Esophagus muscularis mucosa (tissue), 4 donors: ENCODE data around the gene CR2. TPM values are rescaled to one million over a fixed set of nuclear protein-coding genes. Genes with fewer than 3 reads are reported as not detected.

Experiments
- DNase-seq: peaks from one replicate; pipeline ENCODE4 v3.0.0-alpha.2; 2017; ENCODE audit errors: extremely low spot score
- H3K27ac ChIP-seq, 4 donors: fragments of 200-600 bp; sonication (generic); replicated peaks in 1 of 4; 1 replicate in 3 of 4; 2 replicates in 1 of 4; pipeline ENCODE4 v1.5.1; 2016 to 2019; ENCODE audit warnings: mild to moderate bottlenecking in 1 of 4
- H3K27me3 ChIP-seq, 4 donors: fragments of 200-600 bp; sonication (generic); one replicate each; pipeline versions ENCODE4 v1.5.1 to v1.6.0; 2016 to 2019
- H3K36me3 ChIP-seq, 4 donors: fragments of 200-600 bp; sonication (generic); one replicate each; pipeline ENCODE4 v1.5.1; 2016 to 2019
- H3K4me1 ChIP-seq, 4 donors: fragments of 200-600 bp; sonication (generic); one replicate each; pipeline ENCODE4 v1.5.1; 2016 to 2019
- H3K4me3 ChIP-seq, 4 donors: fragments of 200-600 bp; sonication (generic); 1 replicate in 2 of 4; 2 replicates in 2 of 4; pipeline ENCODE4 v1.5.1; 2016 to 2019; ENCODE audit warnings: mild to moderate bottlenecking in 4 of 4, moderate library complexity in 1 of 4
- H3K9me3 ChIP-seq, 4 donors: fragments of 200-600 bp; sonication (generic); 1 replicate in 3 of 4; 2 replicates in 1 of 4; pipeline ENCODE4 v1.5.1; 2016 to 2019
- CTCF ChIP-seq, 3 experiments: fragments of 200-600 bp in 2 of 3; fragments of 450-650 bp in 1 of 3; sonication (generic) in 2 of 3; IDR thresholded peaks; one replicate each; pipeline ENCODE4 v1.5.1; 2017 to 2019; ENCODE audit warnings: antibody characterized with exemption in 3 of 3, mild to moderate bottlenecking in 2 of 3, moderate library complexity in 1 of 3
- EP300 ChIP-seq: sonication (generic); formaldehyde crosslinking; IDR thresholded peaks from one replicate; pipeline ENCODE4 v1.6.1; 2017; ENCODE audit warnings: antibody characterized with exemption
- POLR2A ChIP-seq: fragments of 450-650 bp; IDR thresholded peaks from one replicate; pipeline ENCODE4 v1.6.1; 2017; ENCODE audit warnings: antibody characterized with exemption, moderate library complexity, mild to moderate bottlenecking, low read depth
- POLR2AphosphoS5 ChIP-seq, 2 donors: sonication (generic); formaldehyde crosslinking; IDR thresholded peaks; one replicate each; pipeline ENCODE4 v1.6.1; 2017; ENCODE audit warnings: antibody characterized with exemption in 2 of 2
- WGBS: methylation state at CpG from one replicate; pipeline ENCODE4 v1.1.5; 2018; 5-methylcytosine and 5-hydroxymethylcytosine counted together
- intact Hi-C: fragments of 100-400 bp; cut with DNase I; formaldehyde crosslinking; loops from one replicate; pipeline ENCODE4 v1.15.1; 2023
- total RNA-seq, 4 donors: library from RNA; depleted of rRNA; stranded (reverse); fragments of >200 nt; gene quantifications; one replicate each; pipeline versions ENCODE4 v1.1.0 to v1.2.1, GENCODE V29; 2016

CR2 gene
- total RNA-seq, 4 donors from 2014 or later, result 0.06 to 0.33 TPM; not detected in 2

- no peaks in the 10 kb centered on the region for H3K36me3 ChIP-seq
- H3K9me3 ChIP-seq, result no peaks in the 10 kb centered on the region
- TF ChIP-seq POLR2A (no peak), EP300 (no peak), POLR2AphosphoS5 (IDR thresholded peaks at IDR 0.05) (no peak), CTCF (IDR thresholded peaks at IDR 0.05) (no peak)
- intact Hi-C loops, result no loop called here
- peaks cover 0 to 28% (median 0%) of the 10 kb centered on the region in 4 donors for H3K27me3 ChIP-seq
- H3K27ac ChIP-seq, result no peak overlapping the region
- no peaks in the 10 kb centered on the region for H3K4me1 ChIP-seq
- H3K4me3 ChIP-seq, result no peak overlapping the region
- DNase-seq, result no peak
Observed at GRCh38 chr1:207504438-207504837, 50.3 kb downstream of the CR2 start.

- H3K36me3 ChIP-seq, result no peaks in the 10 kb centered on the region
- no peaks in the 10 kb centered on the region for H3K4me1 ChIP-seq
- H3K27ac ChIP-seq, result no peak overlapping the region
- no peak for TF ChIP-seq EP300
- no peak for TF ChIP-seq POLR2AphosphoS5 (IDR thresholded peaks at IDR 0.05)
- no peak for TF ChIP-seq POLR2A
- TF ChIP-seq CTCF (IDR thresholded peaks at IDR 0.05), result no peak
- peaks cover 0 to 1% (median 0%) of the 10 kb centered on the region in 4 donors for H3K27me3 ChIP-seq
- WGBS, result 55% methylated on average over 1 of the region's 1 CpG
- intact Hi-C loops, result no loop called here
- H3K4me3 ChIP-seq, result no peak overlapping the region
- no peak for DNase-seq
- no peaks in the 10 kb centered on the region for H3K9me3 ChIP-seq
Observed at GRCh38 chr1:207510444-207510843, 56.3 kb downstream of the CR2 start.

GRCh38 chr1:207514890-207515289, 60.8 kb downstream of the CR2 start:
- H3K4me1 ChIP-seq, result no peaks in the 10 kb centered on the region
- H3K27ac ChIP-seq, result no peak overlapping the region
- no peaks in the 10 kb centered on the region for H3K27me3 ChIP-seq
- no peak for DNase-seq
- 89% methylated on average over 13 of the region's 13 CpGs for WGBS
- H3K9me3 ChIP-seq, result no peaks in the 10 kb centered on the region
- TF ChIP-seq POLR2AphosphoS5 (IDR thresholded peaks at IDR 0.05), result no peak
- no peak for TF ChIP-seq CTCF (IDR thresholded peaks at IDR 0.05)
- TF ChIP-seq EP300, result no peak
- no peak for TF ChIP-seq POLR2A
- intact Hi-C loops, result no loop called here
- H3K36me3 ChIP-seq, result no peaks in the 10 kb centered on the region
- H3K4me3 ChIP-seq, result no peak overlapping the region

GRCh38 chr1:207516729-207517128, 62.6 kb downstream of the CR2 start:
- intact Hi-C loops, result no loop called here
- no peak for DNase-seq
- no peaks in the 10 kb centered on the region for H3K4me1 ChIP-seq
- no peaks in the 10 kb centered on the region for H3K27me3 ChIP-seq
- no peak overlapping the region for H3K27ac ChIP-seq
- TF ChIP-seq EP300, result no peak
- no peak for TF ChIP-seq CTCF (IDR thresholded peaks at IDR 0.05)
- no peak for TF ChIP-seq POLR2A
- TF ChIP-seq POLR2AphosphoS5 (IDR thresholded peaks at IDR 0.05), result no peak
- H3K9me3 ChIP-seq, result no peaks in the 10 kb centered on the region
- H3K4me3 ChIP-seq, result no peak overlapping the region
- no peaks in the 10 kb centered on the region for H3K36me3 ChIP-seq

GRCh38 chr1:207518608-207519236, 64.6 kb downstream of the CR2 start:
- Histone ChIP-seq H3K27ac (no peak overlapping the region), H3K9me3 (no peaks in the 10 kb centered on the region), H3K27me3 (no peaks in the 10 kb centered on the region), H3K36me3 (no peaks in the 10 kb centered on the region), H3K4me1 (no peaks in the 10 kb centered on the region), H3K4me3 (no peak overlapping the region)
- 52% methylated on average over 4 of the region's 4 CpGs for WGBS
- DNase-seq, result no peak
- intact Hi-C loops, result no loop called here
- TF ChIP-seq POLR2A (no peak), POLR2AphosphoS5 (IDR thresholded peaks at IDR 0.05) (no peak), CTCF (IDR thresholded peaks at IDR 0.05) (no peak), EP300 (no peak)
